Neuronal stem cell (in vitro differentiated cells): Measurements from ENCODE around the gene GET4.
A peak's percentile ranks its signal among the peaks of the same experiment; 100 is the strongest.

ENCODE experiments used
- DNase-seq: peaks from one replicate; pipeline ENCODE4 v3.0.0-alpha.2; 2013; ENCODE audit warnings: low spot score
- H2AFZ ChIP-seq: one replicate; pipeline ENCODE4 v1.6.1; 2013; ENCODE audit warnings: mild to moderate bottlenecking, low read length, inconsistent platforms
- H2AK5ac ChIP-seq: 2 replicates; pipeline ENCODE4 v1.6.1; 2013; ENCODE audit warnings: low read depth, mild to moderate bottlenecking, inconsistent platforms, low read length, moderate library complexity, mixed read lengths
- H2BK120ac ChIP-seq: 2 replicates; pipeline ENCODE4 v1.6.1; 2013; ENCODE audit warnings: low read depth, mild to moderate bottlenecking, inconsistent platforms, low read length, moderate library complexity, mixed read lengths
- H2BK12ac ChIP-seq: one replicate; pipeline ENCODE4 v1.6.1; 2013; ENCODE audit warnings: low read length, inconsistent platforms
- H2BK15ac ChIP-seq: 2 replicates; pipeline ENCODE4 v1.6.1; 2013; ENCODE audit warnings: mild to moderate bottlenecking, low read length, inconsistent platforms, mixed read lengths
- H2BK5ac ChIP-seq: one replicate; pipeline ENCODE4 v1.6.1; 2013; ENCODE audit warnings: inconsistent platforms, mild to moderate bottlenecking, low read length, moderate library complexity
- H3K14ac ChIP-seq: one replicate; pipeline ENCODE4 v1.6.1; 2013; ENCODE audit warnings: low read length, inconsistent platforms
- H3K18ac ChIP-seq: 2 replicates; pipeline ENCODE4 v1.6.1; 2013; ENCODE audit warnings: low read length, inconsistent platforms
- H3K23ac ChIP-seq: 2 replicates; pipeline ENCODE4 v1.6.1; 2013; ENCODE audit warnings: low read depth, mild to moderate bottlenecking, mixed read lengths, low read length, inconsistent platforms; ENCODE audit not compliant: poor library complexity
- H3K27ac ChIP-seq: replicated peaks from 3 replicates; pipeline ENCODE4 v1.5.1; 2013; ENCODE audit warnings: low read length, inconsistent platforms
- H3K27me3 ChIP-seq, 3 experiments: 2 replicates each; pipeline ENCODE4 v1.6.1; 2013; ENCODE audit warnings: low read length in 3 of 3, mild to moderate bottlenecking in 2 of 3, inconsistent platforms in 1 of 3, low read depth in 1 of 3, mixed read lengths in 1 of 3, moderate library complexity in 1 of 3; ENCODE audit not compliant: control insufficient read depth in 3 of 3, insufficient read depth in 3 of 3
- H3K36me3 ChIP-seq, 2 donors: replicated peaks in 1 of 2; 2 replicates each; pipeline ENCODE4 v1.6.1; 2013; ENCODE audit warnings: low read length in 2 of 2; ENCODE audit not compliant: control insufficient read depth in 2 of 2, insufficient read depth in 2 of 2
- H3K4ac ChIP-seq: 2 replicates; pipeline ENCODE4 v1.6.1; 2013; ENCODE audit warnings: inconsistent platforms, mild to moderate bottlenecking, low read length, moderate library complexity
- H3K4me1 ChIP-seq, 2 donors: 1 replicate in 1 of 2; 2 replicates in 1 of 2; pipeline ENCODE4 v1.6.1; 2013; ENCODE audit warnings: low read length in 2 of 2, low read depth in 1 of 2; ENCODE audit not compliant: control insufficient read depth in 2 of 2, insufficient read depth in 1 of 2
- H3K4me2 ChIP-seq: one replicate; pipeline ENCODE4 v1.6.1; 2013; ENCODE audit warnings: mild to moderate bottlenecking, low read length, inconsistent platforms; ENCODE audit not compliant: insufficient read depth, poor library complexity, severe bottlenecking
- H3K4me3 ChIP-seq, 2 donors: 2 replicates each; pipeline ENCODE4 v1.5.1; 2013; ENCODE audit warnings: low read length in 2 of 2, mild to moderate bottlenecking in 2 of 2, inconsistent platforms in 1 of 2, moderate library complexity in 1 of 2
- H3K79me1 ChIP-seq: one replicate; pipeline ENCODE4 v1.6.1; 2013; ENCODE audit warnings: low read depth, mild to moderate bottlenecking, inconsistent platforms, low read length, moderate library complexity
- H3K9ac ChIP-seq: one replicate; pipeline ENCODE4 v1.6.1; 2013; ENCODE audit warnings: mild to moderate bottlenecking, low read depth, low read length, inconsistent platforms; ENCODE audit not compliant: poor library complexity
- H3K9me3 ChIP-seq, 2 donors: replicated peaks in 1 of 2; 2 replicates each; pipeline versions ENCODE3 to v1.6.1; 2013; ENCODE audit warnings: low read length in 2 of 2, mild to moderate bottlenecking in 2 of 2, inconsistent platforms in 1 of 2, low read depth in 1 of 2, mixed read lengths in 1 of 2, moderate library complexity in 1 of 2; ENCODE audit not compliant: control insufficient read depth in 2 of 2, insufficient read depth in 1 of 2
- H4K8ac ChIP-seq: one replicate; pipeline ENCODE4 v1.6.1; 2013; ENCODE audit warnings: low read depth, mild to moderate bottlenecking, inconsistent platforms, low read length, moderate library complexity
- H4K91ac ChIP-seq: one replicate; pipeline ENCODE4 v1.6.1; 2013; ENCODE audit warnings: low read length, low read depth, mild to moderate bottlenecking, inconsistent platforms; ENCODE audit not compliant: poor library complexity
- WGBS, 2 donors: extraction: QIAGEN DNeasy Blood & Tissue Kit; methylation state at CpG; one replicate each; pipeline ENCODE4 v1.1.7; 2013; ENCODE audit warnings: missing lambda C conversion rate in 2 of 2, mixed read lengths in 1 of 2; ENCODE audit not compliant: insufficient read length in 2 of 2, insufficient replicate concordance in 1 of 2; ENCODE audit errors: extremely low coverage in 2 of 2; 5-methylcytosine and 5-hydroxymethylcytosine counted together

Gene GET4

DNA sequence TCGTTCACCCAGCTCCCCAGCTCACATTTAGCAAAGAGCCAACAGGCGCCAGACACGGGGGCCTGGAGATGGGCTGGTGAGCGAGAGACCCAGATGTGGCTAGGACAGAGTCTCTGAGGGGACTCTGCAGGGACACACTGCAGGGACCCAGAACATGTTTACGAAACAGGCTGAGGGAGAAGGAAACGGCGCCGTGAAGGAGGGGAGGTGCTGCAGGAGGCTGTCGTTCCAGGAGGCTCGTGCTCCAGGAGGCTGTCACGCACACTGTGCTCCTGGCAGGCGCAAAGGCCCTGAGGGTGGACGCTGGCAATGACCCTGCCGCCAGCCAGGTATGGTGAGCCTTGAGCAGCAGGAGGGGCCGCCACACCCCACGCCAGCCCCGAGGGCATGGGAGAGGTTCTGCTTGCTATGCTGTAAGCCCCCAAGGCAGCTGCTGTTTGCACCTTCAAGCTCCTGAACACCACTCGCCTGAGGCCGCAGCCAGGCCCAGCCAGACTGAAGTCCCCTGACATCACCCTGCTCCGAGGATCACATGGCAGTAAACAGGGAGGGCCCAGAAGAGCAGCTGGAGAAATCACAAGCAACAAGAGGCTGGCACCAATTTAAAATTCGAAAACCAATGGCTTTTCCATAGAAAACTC lies 50.8 kb downstream of the GET4 start:
- H3K23ac ChIP-seq = peak overlapping the region; percentile 80
- H3K27ac ChIP-seq = no peak overlapping the region
- no peak for DNase-seq

GRCh38 chr7:929311-929711 lies 53.0 kb downstream of the GET4 start:
- Histone ChIP-seq H4K8ac (no peak overlapping the region), H2AFZ (no peak overlapping the region), H3K9ac (no peak overlapping the region), H2BK12ac (no peak overlapping the region), H3K18ac (no peak overlapping the region), H3K9me3 (no peaks in the 10 kb centered on the region), H3K23ac (no peak overlapping the region), H3K4me1 (no peaks in the 10 kb centered on the region), H3K14ac (no peak overlapping the region), H2BK15ac (no peak overlapping the region), H3K79me1 (no peaks in the 10 kb centered on the region), H3K36me3 (no peaks in the 10 kb centered on the region), H3K4ac (no peak overlapping the region), H2AK5ac (no peak overlapping the region), H3K27ac (no peak overlapping the region), H4K91ac (no peak overlapping the region), H3K4me2 (no peak overlapping the region), H3K27me3 (peaks cover 0 to 9% (median 0%) of the 10 kb centered on the region in 3 experiments), H2BK120ac (no peak overlapping the region), H2BK5ac (no peak overlapping the region), H3K4me3 (no peak overlapping the region)
- no CpG with 5 or more reads among the region's 14 CpGs for WGBS, 2 donors
- no peak for DNase-seq

More for the DNA sequence above, 50.8 kb downstream of the GET4 start:
- no peak overlapping the region for H3K4ac ChIP-seq
- peak overlapping the region in 1 of 2 donors; percentile 6 for H3K4me3 ChIP-seq
- H3K14ac ChIP-seq = no peak overlapping the region
- peaks cover 0 to 13% (median 0%) of the 10 kb centered on the region in 3 experiments for H3K27me3 ChIP-seq
- no peak overlapping the region for H4K8ac ChIP-seq
- no peak overlapping the region for H2BK15ac ChIP-seq
- no peak overlapping the region for H2BK5ac ChIP-seq
- H2AFZ ChIP-seq = no peak overlapping the region
- H3K18ac ChIP-seq = no peak overlapping the region
- peaks cover 7 to 11% of the 10 kb centered on the region in 2 donors for H3K4me1 ChIP-seq
- no peak overlapping the region for H3K4me2 ChIP-seq
- H4K91ac ChIP-seq = no peak overlapping the region
- no peak overlapping the region for H2BK12ac ChIP-seq
- no CpG with 5 or more reads among the region's 21 CpGs for WGBS, 2 donors
- H3K36me3 ChIP-seq = no peaks in the 10 kb centered on the region
- no peak overlapping the region for H3K9ac ChIP-seq
- H2AK5ac ChIP-seq = no peak overlapping the region
- no peak overlapping the region for H2BK120ac ChIP-seq
- H3K79me1 ChIP-seq = no peaks in the 10 kb centered on the region
- no peaks in the 10 kb centered on the region for H3K9me3 ChIP-seq

DNA sequence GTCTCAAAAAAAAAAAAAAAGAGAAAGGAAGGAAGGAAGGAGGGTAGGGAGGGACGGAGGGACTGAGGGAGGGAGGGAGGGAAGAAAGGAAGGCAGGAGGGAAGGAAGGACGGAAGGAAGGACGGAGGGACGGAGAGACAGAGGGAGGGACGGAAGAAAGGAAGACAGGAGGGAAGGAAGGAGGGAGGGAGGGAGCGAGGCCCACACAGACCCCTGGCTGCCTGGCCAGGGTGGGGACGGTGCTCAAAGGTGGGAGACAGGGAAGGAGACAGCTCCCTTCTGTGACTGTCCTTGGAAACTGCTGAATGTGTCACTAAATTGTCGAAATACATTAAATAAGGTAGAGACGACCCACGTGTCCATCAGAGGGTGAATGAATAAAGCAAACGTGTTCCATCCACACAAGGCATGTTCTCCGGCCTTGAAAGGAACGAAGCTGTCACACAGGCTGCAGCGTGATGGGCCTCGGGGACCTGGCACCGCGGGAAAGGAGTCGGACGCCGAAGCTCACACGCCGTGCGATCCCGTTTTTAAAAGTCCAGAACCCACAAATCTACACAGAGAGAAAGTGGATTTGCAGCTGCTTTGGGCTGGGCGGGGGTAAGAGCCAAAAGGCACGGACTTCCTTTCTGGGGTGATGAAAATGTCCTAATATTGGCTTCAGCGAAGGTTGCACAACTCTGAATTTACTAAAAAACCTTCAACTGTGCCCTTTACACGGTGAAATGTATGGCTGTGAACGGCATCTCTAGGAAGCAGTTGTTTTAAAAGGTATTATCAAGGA lies 54.8 kb downstream of the GET4 start:
- no peak overlapping the region for H2BK12ac ChIP-seq
- peaks cover 0 to 4% (median 0%) of the 10 kb centered on the region in 3 experiments for H3K27me3 ChIP-seq
- H2BK15ac ChIP-seq = no peak overlapping the region
- no peaks in the 10 kb centered on the region for H3K36me3 ChIP-seq
- H3K18ac ChIP-seq = no peak overlapping the region
- no peak overlapping the region for H2BK5ac ChIP-seq
- no peak overlapping the region for H2AK5ac ChIP-seq
- no peak overlapping the region for H3K23ac ChIP-seq
- H3K9ac ChIP-seq = peak overlapping the region; percentile 37
- no peak overlapping the region for H3K27ac ChIP-seq
- H2AFZ ChIP-seq = peak overlapping the region; percentile 11
- no peak for DNase-seq
- no peaks in the 10 kb centered on the region for H3K9me3 ChIP-seq
- H4K91ac ChIP-seq = no peak overlapping the region
- H3K4me3 ChIP-seq = no peak overlapping the region
- H3K4ac ChIP-seq = no peak overlapping the region
- no peaks in the 10 kb centered on the region for H3K79me1 ChIP-seq
- no peak overlapping the region for H2BK120ac ChIP-seq
- no peaks in the 10 kb centered on the region for H3K4me1 ChIP-seq
- H3K14ac ChIP-seq = peak overlapping the region; percentile 64
- H3K4me2 ChIP-seq = no peak overlapping the region
- WGBS, 2 donors = no CpG with 5 or more reads among the region's 29 CpGs
- no peak overlapping the region for H4K8ac ChIP-seq

- no peaks in the 10 kb centered on the region for H3K36me3 ChIP-seq
- H4K8ac ChIP-seq = no peak overlapping the region
- peak overlapping the region; percentile 37 for H2AK5ac ChIP-seq
- no peak for DNase-seq
- H3K23ac ChIP-seq = peak overlapping the region; percentile 73
- no peak overlapping the region for H3K4ac ChIP-seq
- H3K9ac ChIP-seq = no peak overlapping the region
- H3K18ac ChIP-seq = peak overlapping the region; percentile 48
- no peak overlapping the region for H2BK120ac ChIP-seq
- H3K4me1 ChIP-seq = no peaks in the 10 kb centered on the region
- no peak overlapping the region for H3K4me3 ChIP-seq
- no peak overlapping the region for H2AFZ ChIP-seq
- no peaks in the 10 kb centered on the region for H3K79me1 ChIP-seq
- no peaks in the 10 kb centered on the region for H3K9me3 ChIP-seq
- no CpG with 5 or more reads among the region's 21 CpGs for WGBS, 2 donors
- no peak overlapping the region for H4K91ac ChIP-seq
- peaks cover 0 to 4% (median 0%) of the 10 kb centered on the region in 3 experiments for H3K27me3 ChIP-seq
- no peak overlapping the region for H2BK5ac ChIP-seq
- H2BK15ac ChIP-seq = no peak overlapping the region
- H2BK12ac ChIP-seq = no peak overlapping the region
- H3K4me2 ChIP-seq = no peak overlapping the region
- H3K27ac ChIP-seq = no peak overlapping the region
- H3K14ac ChIP-seq = no peak overlapping the region
Observed at GRCh38 chr7:931871-932650, 55.7 kb downstream of the GET4 start.
